Neural cell (in vitro differentiated cells): ENCODE results near the gene CANT1. TPM values are rescaled to one million over a fixed set of nuclear protein-coding genes. Genes with fewer than 3 reads are reported as not detected.

Source experiments
- H2AFZ ChIP-seq: fragments of 200-600, 300-800 bp; sonication (generic), shearing (Covaris generic); 2 replicates; pipeline ENCODE4 v1.6.0; 2014; ENCODE audit warnings: low read depth, mild to moderate bottlenecking, antibody characterized with exemption, low read length, moderate library complexity
- H3F3A ChIP-seq: fragments of 200-600 bp; shearing (Covaris generic); 2 replicates; pipeline ENCODE4 v1.6.1; 2016; ENCODE audit warnings: mild to moderate bottlenecking, moderate library complexity, mixed read lengths, antibody characterized with exemption, low read length; ENCODE audit not compliant: insufficient read depth, poor library complexity, severe bottlenecking
- H3K27ac ChIP-seq: fragments of 200-600, 300-800 bp; sonication (generic), shearing (Covaris generic); 2 replicates; pipeline ENCODE4 v1.5.1; 2014; ENCODE audit warnings: mild to moderate bottlenecking, low read length, moderate library complexity
- H3K27me3 ChIP-seq: fragments of 300-800, 200-600 bp; sonication (generic), shearing (Covaris generic); 2 replicates; pipeline ENCODE4 v1.6.0; 2014; ENCODE audit warnings: mild to moderate bottlenecking, low read depth, low read length, moderate library complexity; ENCODE audit not compliant: insufficient read depth
- H3K36me3 ChIP-seq: fragments of 300-800, 200-600 bp; sonication (generic), shearing (Covaris generic); 2 replicates; pipeline ENCODE4 v1.5.1; 2014; ENCODE audit warnings: mild to moderate bottlenecking, antibody characterized with exemption, low read length, moderate library complexity; ENCODE audit not compliant: insufficient read depth
- H3K4me2 ChIP-seq: fragments of 300-800, 200-600 bp; sonication (generic), shearing (Covaris generic); 2 replicates; pipeline ENCODE4 v1.6.0; 2014; ENCODE audit warnings: mild to moderate bottlenecking, low read length
- H3K4me3 ChIP-seq: fragments of 300-800, 200-600 bp; sonication (generic), shearing (Covaris generic); 2 replicates; pipeline ENCODE4 v1.5.1; 2014; ENCODE audit warnings: mild to moderate bottlenecking, low read length, moderate library complexity
- H3K79me2 ChIP-seq: fragments of 200-600 bp; shearing (Covaris generic); replicated peaks from 2 replicates; pipeline ENCODE4 v1.6.0; 2014; ENCODE audit warnings: mild to moderate bottlenecking, low read length, moderate library complexity; ENCODE audit not compliant: insufficient read depth
- H3K9ac ChIP-seq: fragments of 300-800, 200-600 bp; sonication (generic), shearing (Covaris generic); 2 replicates; pipeline ENCODE4 v1.6.1; 2016; ENCODE audit warnings: mild to moderate bottlenecking, low read length, mixed read lengths
- H3K9me2 ChIP-seq: fragments of 200-600 bp; shearing (Covaris generic); 2 replicates; pipeline ENCODE4 v1.6.1; 2016; ENCODE audit warnings: mild to moderate bottlenecking, low read length, mixed read lengths; ENCODE audit not compliant: insufficient read depth
- H3K9me3 ChIP-seq: fragments of 200-600, 300-800 bp; sonication (generic), shearing (Covaris generic); 2 replicates; pipeline ENCODE4 v1.6.1; 2016; ENCODE audit warnings: mild to moderate bottlenecking, mixed run types, low read length, moderate library complexity, mixed read lengths
- H4K20me1 ChIP-seq: fragments of 200-600 bp; shearing (Covaris generic); 2 replicates; pipeline ENCODE4 v1.6.1; 2016; ENCODE audit warnings: mild to moderate bottlenecking, mixed run types; ENCODE audit not compliant: insufficient read depth
- EP300 ChIP-seq: fragments of 450-650 bp; conservative IDR thresholded peaks from 2 replicates; pipeline ENCODE4 v1.6.1; 2014; ENCODE audit warnings: antibody characterized with exemption, mild to moderate bottlenecking, moderate library complexity; ENCODE audit not compliant: poor library complexity, severe bottlenecking
- EZH2 ChIP-seq: fragments of 200-600, 300-800 bp; shearing (Covaris generic), sonication (generic); IDR thresholded peaks from 2 replicates; pipeline ENCODE4 v1.6.1; 2014; ENCODE audit warnings: antibody characterized with exemption, low read length, borderline replicate concordance, mild to moderate bottlenecking; ENCODE audit not compliant: insufficient read depth, poor library complexity, severe bottlenecking
- MXI1 ChIP-seq: fragments of 450-650 bp; conservative IDR thresholded peaks from 2 replicates; pipeline ENCODE4 v1.6.1; 2014; ENCODE audit warnings: antibody characterized with exemption, mild to moderate bottlenecking; ENCODE audit not compliant: poor library complexity, severe bottlenecking
- POLR2AphosphoS5 ChIP-seq: IDR thresholded peaks from 2 replicates; pipeline ENCODE4 v1.6.1; 2012
- RAD21 ChIP-seq: fragments of 450-650 bp; conservative IDR thresholded peaks from 2 replicates; pipeline ENCODE4 v1.6.1; 2014; ENCODE audit warnings: antibody characterized with exemption, mild to moderate bottlenecking, moderate library complexity
- SMC3 ChIP-seq: fragments of 450-650 bp; conservative IDR thresholded peaks from 2 replicates; pipeline ENCODE4 v1.6.1; 2014; ENCODE audit warnings: antibody characterized with exemption, mild to moderate bottlenecking, moderate library complexity; ENCODE audit not compliant: poor library complexity
- TAF1 ChIP-seq: IDR thresholded peaks from 2 replicates; pipeline ENCODE4 v1.6.1; 2012; ENCODE audit warnings: low read depth
- polyA plus RNA-seq: library from polyadenylated mRNA; depleted of rRNA; stranded (reverse); fragments of >200 nt; gene quantifications from 2 replicates; pipeline ENCODE4 v1.2.3, GENCODE V29; 2014
- TF ChIP-seq, protein P1 (sequence below): fragments of 450-650 bp; IDR thresholded peaks from 2 replicates; pipeline ENCODE4 v1.5.1; 2014; ENCODE audit warnings: antibody characterized with exemption, mild to moderate bottlenecking, moderate library complexity; ENCODE audit not compliant: poor library complexity, severe bottlenecking
- TF ChIP-seq, protein P2 (sequence below): IDR thresholded peaks from 2 replicates; pipeline ENCODE4 v1.6.1; 2012; ENCODE audit warnings: borderline replicate concordance

CANT1 gene
- polyA plus RNA-seq, 1 donor from 2014 or later = 17.7 TPM

DNA sequence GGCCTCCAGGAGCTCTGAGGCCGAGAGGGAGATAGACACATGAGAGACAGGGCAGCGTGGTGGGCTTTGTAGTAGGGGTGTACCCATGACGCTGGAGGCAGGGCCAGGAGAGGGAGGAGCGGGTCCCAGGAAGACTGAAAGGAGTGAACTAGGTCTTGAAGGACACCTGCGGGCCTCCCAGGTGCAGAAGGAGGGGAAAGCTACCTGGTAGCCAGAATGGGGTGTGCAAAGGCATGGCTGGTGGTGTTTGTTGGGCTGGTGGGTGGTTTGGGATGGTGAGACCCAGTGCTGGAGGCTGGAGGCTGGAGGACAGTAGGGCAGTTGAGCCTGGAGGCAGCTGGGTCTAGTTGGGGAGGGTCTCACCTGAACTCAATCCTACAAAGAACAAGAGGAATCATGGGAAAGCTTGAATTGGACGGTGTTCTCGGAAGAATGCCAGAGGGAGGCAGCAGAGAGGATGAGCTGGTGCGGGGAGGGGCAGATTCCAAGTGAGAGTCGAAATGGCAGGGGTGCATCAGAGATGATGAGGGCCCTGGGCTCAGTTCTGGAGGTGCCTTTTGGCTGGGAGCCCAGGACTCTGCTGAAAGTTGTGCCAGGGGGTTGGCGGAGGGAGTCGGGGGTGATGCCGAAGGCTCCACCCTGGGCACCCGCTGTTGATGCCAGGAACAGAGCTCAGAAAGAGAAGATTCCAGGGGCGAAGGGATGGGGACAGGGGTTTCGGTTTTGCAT lies 35.6 kb upstream of the CANT1 start:
- no peaks in the 10 kb centered on the region for H3K27me3 ChIP-seq
- no peak overlapping the region for H3K4me2 ChIP-seq
- no peaks in the 10 kb centered on the region for H4K20me1 ChIP-seq
- no peaks in the 10 kb centered on the region for H3K9me3 ChIP-seq
- no peak overlapping the region for H3K9ac ChIP-seq
- H3K27ac ChIP-seq = no peak overlapping the region
- no peaks in the 10 kb centered on the region for H3F3A ChIP-seq
- TF ChIP-seq EZH2 (no peak), RAD21 (no peak), POLR2AphosphoS5 (no peak), SMC3 (no peak), EP300 (no peak), TAF1 (no peak), MXI1 (no peak)
- TF ChIP-seq, protein P1, sequence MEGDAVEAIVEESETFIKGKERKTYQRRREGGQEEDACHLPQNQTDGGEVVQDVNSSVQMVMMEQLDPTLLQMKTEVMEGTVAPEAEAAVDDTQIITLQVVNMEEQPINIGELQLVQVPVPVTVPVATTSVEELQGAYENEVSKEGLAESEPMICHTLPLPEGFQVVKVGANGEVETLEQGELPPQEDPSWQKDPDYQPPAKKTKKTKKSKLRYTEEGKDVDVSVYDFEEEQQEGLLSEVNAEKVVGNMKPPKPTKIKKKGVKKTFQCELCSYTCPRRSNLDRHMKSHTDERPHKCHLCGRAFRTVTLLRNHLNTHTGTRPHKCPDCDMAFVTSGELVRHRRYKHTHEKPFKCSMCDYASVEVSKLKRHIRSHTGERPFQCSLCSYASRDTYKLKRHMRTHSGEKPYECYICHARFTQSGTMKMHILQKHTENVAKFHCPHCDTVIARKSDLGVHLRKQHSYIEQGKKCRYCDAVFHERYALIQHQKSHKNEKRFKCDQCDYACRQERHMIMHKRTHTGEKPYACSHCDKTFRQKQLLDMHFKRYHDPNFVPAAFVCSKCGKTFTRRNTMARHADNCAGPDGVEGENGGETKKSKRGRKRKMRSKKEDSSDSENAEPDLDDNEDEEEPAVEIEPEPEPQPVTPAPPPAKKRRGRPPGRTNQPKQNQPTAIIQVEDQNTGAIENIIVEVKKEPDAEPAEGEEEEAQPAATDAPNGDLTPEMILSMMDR = no peak
- TF ChIP-seq, protein P2, sequence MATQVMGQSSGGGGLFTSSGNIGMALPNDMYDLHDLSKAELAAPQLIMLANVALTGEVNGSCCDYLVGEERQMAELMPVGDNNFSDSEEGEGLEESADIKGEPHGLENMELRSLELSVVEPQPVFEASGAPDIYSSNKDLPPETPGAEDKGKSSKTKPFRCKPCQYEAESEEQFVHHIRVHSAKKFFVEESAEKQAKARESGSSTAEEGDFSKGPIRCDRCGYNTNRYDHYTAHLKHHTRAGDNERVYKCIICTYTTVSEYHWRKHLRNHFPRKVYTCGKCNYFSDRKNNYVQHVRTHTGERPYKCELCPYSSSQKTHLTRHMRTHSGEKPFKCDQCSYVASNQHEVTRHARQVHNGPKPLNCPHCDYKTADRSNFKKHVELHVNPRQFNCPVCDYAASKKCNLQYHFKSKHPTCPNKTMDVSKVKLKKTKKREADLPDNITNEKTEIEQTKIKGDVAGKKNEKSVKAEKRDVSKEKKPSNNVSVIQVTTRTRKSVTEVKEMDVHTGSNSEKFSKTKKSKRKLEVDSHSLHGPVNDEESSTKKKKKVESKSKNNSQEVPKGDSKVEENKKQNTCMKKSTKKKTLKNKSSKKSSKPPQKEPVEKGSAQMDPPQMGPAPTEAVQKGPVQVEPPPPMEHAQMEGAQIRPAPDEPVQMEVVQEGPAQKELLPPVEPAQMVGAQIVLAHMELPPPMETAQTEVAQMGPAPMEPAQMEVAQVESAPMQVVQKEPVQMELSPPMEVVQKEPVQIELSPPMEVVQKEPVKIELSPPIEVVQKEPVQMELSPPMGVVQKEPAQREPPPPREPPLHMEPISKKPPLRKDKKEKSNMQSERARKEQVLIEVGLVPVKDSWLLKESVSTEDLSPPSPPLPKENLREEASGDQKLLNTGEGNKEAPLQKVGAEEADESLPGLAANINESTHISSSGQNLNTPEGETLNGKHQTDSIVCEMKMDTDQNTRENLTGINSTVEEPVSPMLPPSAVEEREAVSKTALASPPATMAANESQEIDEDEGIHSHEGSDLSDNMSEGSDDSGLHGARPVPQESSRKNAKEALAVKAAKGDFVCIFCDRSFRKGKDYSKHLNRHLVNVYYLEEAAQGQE = no peak
- no peaks in the 10 kb centered on the region for H3K36me3 ChIP-seq
- H3K79me2 ChIP-seq = no peaks in the 10 kb centered on the region
- no peaks in the 10 kb centered on the region for H3K9me2 ChIP-seq
- H2AFZ ChIP-seq = no peak overlapping the region
- no peak overlapping the region for H3K4me3 ChIP-seq

DNA sequence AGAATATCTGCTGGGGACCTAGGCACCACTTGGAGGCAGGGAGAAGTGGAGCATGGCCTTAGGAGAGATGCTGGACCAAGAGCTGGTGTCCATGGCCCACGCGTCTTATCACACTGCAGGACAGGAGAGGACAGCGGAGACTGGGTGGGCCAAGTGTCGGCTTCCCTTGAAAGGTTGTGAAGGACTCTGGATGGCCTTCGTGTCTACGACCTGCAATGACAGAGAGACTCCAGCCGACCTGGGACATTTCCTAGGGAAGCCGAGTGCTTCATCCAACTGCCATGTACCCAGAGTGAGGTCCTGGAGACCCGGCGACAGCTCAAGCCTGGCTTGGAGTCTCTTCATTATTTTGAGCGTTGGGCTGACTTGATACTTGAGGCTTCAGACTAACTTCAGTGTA lies 34.9 kb upstream of the CANT1 start:
- Histone ChIP-seq H3K27ac (no peak overlapping the region), H3K36me3 (no peaks in the 10 kb centered on the region), H3K9me3 (no peaks in the 10 kb centered on the region), H3K4me3 (no peak overlapping the region), H3K4me2 (no peak overlapping the region), H3K9ac (no peak overlapping the region), H3K27me3 (no peaks in the 10 kb centered on the region), H2AFZ (no peak overlapping the region), H3F3A (no peaks in the 10 kb centered on the region), H3K79me2 (no peaks in the 10 kb centered on the region), H3K9me2 (no peaks in the 10 kb centered on the region), H4K20me1 (no peaks in the 10 kb centered on the region)
- no peak for TF ChIP-seq MXI1
- TF ChIP-seq TAF1 = no peak
- no peak for TF ChIP-seq POLR2AphosphoS5
- no peak for TF ChIP-seq EZH2
- TF ChIP-seq RAD21 = no peak
- TF ChIP-seq, protein P1 = no peak
- TF ChIP-seq EP300 = no peak
- TF ChIP-seq, protein P2 = no peak
- no peak for TF ChIP-seq SMC3
